DND-41 (cell line): Measurements from ENCODE around the gene SULT1E1.

Source experiments
- CTCF ChIP-seq: IDR thresholded peaks from 2 replicates; pipeline ENCODE4 v1.5.1; 2012; ENCODE audit warnings: borderline replicate concordance, low read length, moderate library complexity, mild to moderate bottlenecking; ENCODE audit not compliant: poor library complexity, severe bottlenecking; ENCODE audit errors: extremely low read depth
- EZH2 ChIP-seq: IDR thresholded peaks from 3 replicates; pipeline ENCODE4 v1.6.1; 2012; ENCODE audit warnings: borderline replicate concordance, low read depth, mild to moderate bottlenecking, moderate library complexity, low read length, inconsistent platforms; ENCODE audit not compliant: severe bottlenecking

DNA sequence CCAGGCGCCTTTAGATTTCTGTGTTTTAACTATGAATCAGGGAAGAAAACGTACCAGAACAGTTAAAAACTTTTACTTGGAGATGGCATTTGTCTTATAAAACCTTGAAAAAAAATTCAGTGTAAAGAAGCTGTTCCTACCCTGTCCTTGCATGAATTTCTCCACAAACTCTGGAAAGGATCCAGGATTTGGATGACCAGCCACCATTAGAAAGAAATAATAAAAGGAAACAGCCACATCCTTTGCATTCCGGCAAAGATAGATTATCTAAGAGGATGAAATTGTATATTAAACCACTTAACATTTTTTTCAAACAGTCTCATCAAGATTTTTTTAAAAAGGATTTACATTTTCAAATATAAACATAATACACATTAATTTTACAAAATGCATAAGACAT is 10.6 kb downstream of the SULT1E1 start:
- no peak for TF ChIP-seq CTCF
- TF ChIP-seq EZH2, result no peak
